Fibroblast of pulmonary artery (primary cell): ENCODE measurements around the gene RPL10A.
A peak's percentile ranks its signal among the peaks of the same experiment; 100 is the strongest.

Experiments used
- DNase-seq: peaks from one replicate; pipeline ENCODE4 v3.0.0-alpha.2; 2010; ENCODE audit warnings: low read depth
- H3K4me3 ChIP-seq: replicated peaks from 2 replicates; pipeline ENCODE4 v1.5.1; 2011; ENCODE audit warnings: low read depth, mild to moderate bottlenecking, control low read depth, low read length, moderate library complexity
- CTCF ChIP-seq: IDR thresholded peaks from 2 replicates; pipeline ENCODE4 v1.5.1; 2011; ENCODE audit warnings: mild to moderate bottlenecking, control low read depth, low read length, inconsistent platforms; ENCODE audit errors: missing control alignments

Gene RPL10A

GRCh38 chr6:35483062-35483461, 14.9 kb downstream of the RPL10A start:
- H3K4me3 ChIP-seq: no peak overlapping the region
- DNase-seq: no peak
- TF ChIP-seq CTCF: no peak

DNA sequence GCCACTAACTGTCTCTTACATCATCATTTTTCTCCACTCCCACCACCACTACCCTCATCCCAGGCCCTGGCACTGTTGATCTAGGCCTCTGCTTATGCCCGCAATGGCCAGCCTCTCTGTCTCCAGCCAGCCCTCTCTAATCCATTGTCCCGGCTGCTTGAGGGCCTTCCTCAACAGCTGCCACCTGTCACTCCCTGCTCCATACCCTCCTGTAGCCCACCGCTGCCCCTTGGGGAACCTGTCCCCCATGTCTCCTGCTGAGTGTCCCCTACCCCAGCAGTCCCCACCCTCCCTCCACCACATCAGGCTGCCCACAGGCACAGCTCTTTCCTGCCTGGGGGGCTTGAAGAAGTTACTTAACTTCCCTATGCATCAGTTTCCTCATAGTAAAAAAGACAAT, 15.3 kb downstream of the RPL10A start:
- no peak for TF ChIP-seq CTCF
- H3K4me3 ChIP-seq: no peak overlapping the region
- DNase-seq: no peak

- no peak overlapping the region for H3K4me3 ChIP-seq
- no peak for DNase-seq
- TF ChIP-seq CTCF: no peak
Measured at GRCh38 chr6:35483893-35484645, 15.9 kb downstream of the RPL10A start.

DNA sequence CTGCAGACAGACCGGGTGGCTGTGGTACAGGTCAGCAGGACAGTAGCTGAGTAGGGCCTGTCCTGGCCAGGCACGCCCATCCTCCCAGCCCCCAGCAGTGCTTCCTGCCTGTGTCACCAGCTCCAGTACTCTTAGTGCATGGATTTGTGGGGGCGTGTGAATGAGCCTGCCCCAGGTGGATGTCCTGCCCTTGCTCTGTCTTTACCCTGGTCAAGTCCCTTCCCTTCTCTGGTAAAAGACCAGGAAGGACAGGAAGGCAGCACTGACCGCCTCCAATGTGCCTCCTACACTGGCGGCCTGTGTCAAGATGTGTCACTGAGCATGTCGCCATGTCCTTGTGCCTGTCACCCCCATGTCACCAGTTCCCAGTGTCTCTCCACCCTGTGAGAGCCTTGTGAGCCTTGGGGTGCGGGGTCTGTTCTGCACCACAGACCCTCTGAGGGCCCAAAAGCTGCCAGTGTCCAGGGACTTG, 16.8 kb downstream of the RPL10A start:
- DNase-seq: no peak
- no peak overlapping the region for H3K4me3 ChIP-seq
- no peak for TF ChIP-seq CTCF

- no peak overlapping the region for H3K4me3 ChIP-seq
- peak; percentile 56 for DNase-seq
Measured at GRCh38 chr6:35485402-35485877, 17.2 kb downstream of the RPL10A start.

DNA sequence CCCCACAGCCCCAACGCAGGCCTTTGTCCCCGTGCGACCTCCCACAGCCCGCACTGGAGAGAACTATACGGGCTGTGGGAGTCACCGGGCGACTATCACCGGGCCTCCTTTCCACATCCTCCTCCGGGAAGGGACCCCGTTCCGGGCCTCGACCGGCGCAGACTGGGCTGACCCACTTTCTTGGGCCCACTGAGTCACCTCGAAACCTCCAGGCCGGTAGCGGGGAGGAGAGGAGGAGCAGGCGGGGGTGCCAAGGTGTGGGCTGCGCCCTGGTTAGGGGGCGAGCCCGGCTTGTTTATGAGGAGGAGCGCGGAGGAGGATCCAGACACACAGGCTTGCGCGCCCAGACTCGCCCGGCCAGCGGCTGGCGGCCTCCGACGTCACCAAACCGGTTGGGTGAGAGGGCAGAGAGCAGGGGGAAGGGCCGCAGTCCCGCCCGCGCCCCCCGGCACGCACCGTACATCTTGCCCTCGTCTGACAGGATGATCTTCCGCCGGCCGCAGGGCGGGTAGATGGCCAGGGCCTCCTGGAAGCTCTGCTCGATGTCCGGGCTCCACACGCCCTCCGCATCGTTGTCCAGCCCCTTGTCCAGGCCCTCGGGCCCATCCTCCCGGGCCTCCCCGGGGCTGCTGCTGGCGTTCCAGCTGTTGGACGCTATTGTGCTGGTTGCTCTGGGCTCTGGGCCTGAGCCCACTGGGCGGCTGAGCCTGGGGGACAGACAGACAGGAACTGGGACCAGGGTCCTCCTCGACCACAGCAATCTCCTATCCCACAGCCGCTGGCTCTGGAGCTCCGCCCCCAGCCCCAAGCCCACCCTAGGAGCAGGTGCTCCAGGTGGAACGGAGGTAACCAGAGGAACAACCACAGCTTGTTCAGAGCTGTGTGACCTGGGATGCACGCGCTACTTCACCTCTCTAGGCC, 18.1 kb downstream of the RPL10A start:
- DNase-seq: peak; percentile 66
- no peak for TF ChIP-seq CTCF
- no peak overlapping the region for H3K4me3 ChIP-seq

More at GRCh38 chr6:35485402-35485877, 17.2 kb downstream of the RPL10A start:
- TF ChIP-seq CTCF: no peak
